Fibroblast of pulmonary artery (primary cell): Measurements from ENCODE around the gene TES.

ENCODE experiments used
- DNase-seq: peaks from one replicate; pipeline ENCODE4 v3.0.0-alpha.2; 2010; ENCODE audit warnings: low read depth
- H3K4me3 ChIP-seq: replicated peaks from 2 replicates; pipeline ENCODE4 v1.5.1; 2011; ENCODE audit warnings: low read depth, mild to moderate bottlenecking, control low read depth, low read length, moderate library complexity
- CTCF ChIP-seq: IDR thresholded peaks from 2 replicates; pipeline ENCODE4 v1.5.1; 2011; ENCODE audit warnings: mild to moderate bottlenecking, control low read depth, low read length, inconsistent platforms; ENCODE audit errors: missing control alignments

TES gene

GRCh38 chr7:116232350-116232749 is 22.0 kb downstream of the TES start:
- TF ChIP-seq CTCF: no peak
- peak; percentile 40 for DNase-seq

GRCh38 chr7:116232920-116233319 is 22.6 kb downstream of the TES start:
- TF ChIP-seq CTCF: no peak
- no peak overlapping the region for H3K4me3 ChIP-seq
- no peak for DNase-seq

More at GRCh38 chr7:116232350-116232749, 22.0 kb downstream of the TES start:
- no peak overlapping the region for H3K4me3 ChIP-seq

GRCh38 chr7:116234517-116235200 is 24.3 kb downstream of the TES start:
- no peak for TF ChIP-seq CTCF
- no peak overlapping the region for H3K4me3 ChIP-seq
- no peak for DNase-seq

- DNase-seq: no peak
- H3K4me3 ChIP-seq: no peak overlapping the region
- no peak for TF ChIP-seq CTCF
Measured at GRCh38 chr7:116235380-116235779, 25.0 kb downstream of the TES start.

GRCh38 chr7:116236020-116236630 is 25.8 kb downstream of the TES start:
- DNase-seq: peak; percentile 80
- no peak overlapping the region for H3K4me3 ChIP-seq
- TF ChIP-seq CTCF: peak; percentile 47

GRCh38 chr7:116239020-116239419 is 28.7 kb downstream of the TES start:
- no peak overlapping the region for H3K4me3 ChIP-seq
- no peak for DNase-seq
- TF ChIP-seq CTCF: no peak

GRCh38 chr7:116239434-116239833 is 29.1 kb downstream of the TES start:
- no peak for TF ChIP-seq CTCF
- DNase-seq: no peak
- H3K4me3 ChIP-seq: no peak overlapping the region
